NCI-H1694 treated with DMSO at 0.1 percent for 48 hours (cell line): ENCODE measurements around the gene TDRKH.

ENCODE experiments used
- DNase-seq: peaks from one replicate; lab custom pipeline; 2025; lab: John Stamatoyannopoulos, UW

The TDRKH gene

DNA sequence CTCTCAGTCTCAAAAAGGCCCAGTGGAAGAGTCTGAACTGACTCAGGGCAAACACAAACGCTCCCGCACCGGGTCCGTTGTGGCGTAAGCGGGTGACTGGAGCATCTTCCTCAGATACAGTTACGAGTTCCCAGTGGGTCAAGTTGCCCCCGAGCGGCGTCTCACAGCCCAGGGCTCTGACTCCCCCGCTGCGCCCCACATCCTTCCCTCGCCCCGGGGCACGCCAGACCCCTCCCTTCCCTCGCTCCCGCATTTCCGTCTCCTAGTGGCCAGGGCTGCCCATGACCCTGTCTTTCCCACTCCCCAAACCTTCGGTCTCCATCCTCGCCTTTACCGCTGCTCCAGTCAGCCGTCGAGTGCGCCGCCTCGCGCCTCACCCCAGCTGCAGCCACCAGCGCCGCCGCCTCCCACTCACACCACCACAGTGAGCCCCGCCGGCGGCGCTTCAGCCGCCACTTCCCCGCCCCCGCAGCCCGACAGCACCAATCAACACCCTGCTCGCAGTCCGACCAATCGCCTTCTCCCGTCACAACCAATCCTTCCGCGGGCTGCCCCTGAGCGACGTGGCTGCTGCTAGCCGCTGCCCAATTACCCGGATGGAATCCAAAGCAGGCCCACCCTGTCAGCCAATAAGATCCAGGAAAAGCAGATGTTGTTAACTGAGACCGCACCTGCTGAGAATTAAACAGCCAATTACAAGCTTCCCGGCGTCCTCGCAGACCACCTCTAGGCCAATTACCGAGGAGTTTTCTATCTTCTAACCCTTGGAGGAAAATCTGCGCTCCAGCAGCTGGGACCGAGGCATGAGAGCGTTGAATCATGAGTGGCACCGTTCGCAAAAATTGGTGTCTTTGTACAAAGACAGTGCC is at the start of gene TDRKH:
Gene TDRKH, minus strand, starts transcription at position 430 of the 869 bp plus-strand sequence. CDS start 7,478 bp downstream, outside the sequence.
- peak; percentile 100 for DNase-seq

DNA sequence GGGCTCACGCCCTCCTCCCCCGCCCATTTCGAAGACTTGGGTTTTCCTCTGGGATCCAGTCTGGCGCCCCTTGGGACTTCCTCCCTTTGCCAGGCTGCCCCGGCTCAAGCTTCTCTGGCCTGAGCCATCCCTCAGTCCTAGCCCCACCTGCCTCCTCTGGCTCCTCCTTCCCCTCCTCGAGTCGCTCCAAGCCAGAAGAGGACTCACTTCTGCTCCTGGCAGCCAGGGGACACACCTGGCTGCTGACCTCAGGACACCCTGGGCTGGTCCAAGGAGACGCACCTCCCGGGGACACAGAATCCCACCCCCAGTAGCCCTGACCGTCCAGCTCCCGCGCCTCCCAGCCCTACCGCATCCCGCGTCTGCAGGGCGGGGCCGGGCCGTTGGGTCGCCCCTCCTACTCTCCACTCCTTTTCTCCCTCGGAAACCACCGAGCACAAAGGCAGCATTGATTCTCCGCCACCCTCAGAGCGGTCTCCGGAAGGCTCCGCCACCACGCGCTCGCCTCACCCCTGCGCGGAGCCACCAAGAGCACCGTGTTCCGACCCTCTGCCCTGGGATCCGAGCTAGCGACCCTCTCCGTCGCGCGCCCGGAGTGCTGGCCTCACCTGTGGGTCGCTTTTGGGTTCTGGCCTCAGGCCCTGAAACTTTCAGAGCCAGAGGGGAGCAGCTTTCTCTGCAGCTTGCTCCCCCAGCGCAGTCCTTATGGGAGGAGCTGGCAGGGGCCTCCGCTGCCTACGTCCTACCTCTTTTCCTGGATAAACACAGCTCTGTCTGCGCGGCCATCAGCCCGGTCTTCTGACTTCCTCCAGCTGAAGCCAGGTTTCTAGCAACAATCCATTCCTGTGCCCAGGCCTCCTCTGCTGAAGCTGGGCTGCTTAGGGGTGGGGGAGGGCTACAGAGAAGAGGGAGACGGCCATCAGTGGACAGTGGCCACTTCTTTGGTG is 49.4 kb upstream of the TDRKH start, which contains the start of gene C2CD4D:
Gene C2CD4D, minus strand, starts transcription at position 364 of the 947 bp plus-strand sequence. CDS start 831 bp downstream, outside the sequence.
- DNase-seq, result no peak

GRCh38 chr1:151839082-151839412 is 48.7 kb upstream of the TDRKH start:
- DNase-seq, result no peak

DNA sequence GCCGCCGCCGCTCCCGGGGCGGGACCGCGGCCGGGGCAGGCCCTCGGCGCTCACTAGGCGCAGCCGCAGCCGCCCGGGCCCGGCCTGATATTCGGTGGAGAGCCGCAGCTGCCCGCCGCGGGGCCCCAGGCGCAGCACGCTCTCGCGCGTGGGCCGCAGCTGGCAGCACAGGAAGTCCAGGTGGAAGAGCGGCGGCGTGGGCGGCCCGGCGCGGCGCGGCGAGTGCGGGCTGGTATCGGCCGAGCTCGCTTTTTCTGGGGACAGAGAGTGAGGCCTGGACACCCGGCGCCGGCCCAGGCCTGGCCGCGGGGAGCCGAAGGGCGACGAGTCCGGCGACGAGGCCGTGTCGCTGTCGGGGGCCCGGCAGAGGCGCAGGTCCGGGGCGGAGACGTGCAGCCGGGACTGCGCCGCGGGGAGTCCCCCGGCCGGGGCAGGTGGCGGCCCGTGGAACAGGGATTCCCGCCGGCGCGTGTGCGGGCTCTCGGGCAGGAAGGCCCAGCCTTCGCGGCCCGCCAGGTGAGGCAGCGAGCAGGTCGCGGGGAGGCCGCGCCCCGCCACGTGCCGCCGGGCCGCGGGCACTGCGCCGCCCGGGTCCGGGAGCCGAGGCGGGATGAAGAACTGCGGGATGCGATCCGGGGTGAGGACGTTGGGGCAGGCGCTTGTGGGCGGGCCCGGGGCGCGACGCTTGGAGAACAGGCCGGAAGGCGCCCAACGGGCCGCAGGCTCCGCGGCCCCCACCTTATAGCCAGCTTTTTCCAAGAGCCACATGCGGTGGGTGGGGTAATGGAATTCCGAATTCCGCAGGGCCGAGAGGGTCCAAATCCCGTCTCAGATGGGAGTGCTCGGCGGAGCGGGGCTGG is 48.2 kb upstream of the TDRKH start:
- DNase-seq, result no peak

DNA sequence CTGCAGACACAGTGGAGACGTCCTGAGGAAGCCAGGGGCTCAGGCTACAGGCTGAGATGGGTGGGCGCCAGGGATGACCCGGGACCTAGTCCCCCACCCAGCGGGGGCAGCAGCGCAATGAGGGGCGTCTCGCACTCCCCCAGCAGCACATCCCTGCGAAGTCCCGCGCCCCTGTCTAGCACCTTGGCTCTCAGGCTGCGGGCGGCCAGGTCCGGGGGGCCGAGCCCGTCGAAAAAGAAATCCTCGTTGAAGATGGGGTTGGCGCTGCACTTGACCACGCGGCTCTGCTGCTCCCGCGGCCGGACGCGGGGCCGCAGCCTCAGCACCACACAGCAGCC is 47.6 kb upstream of the TDRKH start:
- no peak for DNase-seq

- no peak for DNase-seq
Measured at GRCh38 chr1:151837197-151837596, 46.9 kb upstream of the TDRKH start.

DNA sequence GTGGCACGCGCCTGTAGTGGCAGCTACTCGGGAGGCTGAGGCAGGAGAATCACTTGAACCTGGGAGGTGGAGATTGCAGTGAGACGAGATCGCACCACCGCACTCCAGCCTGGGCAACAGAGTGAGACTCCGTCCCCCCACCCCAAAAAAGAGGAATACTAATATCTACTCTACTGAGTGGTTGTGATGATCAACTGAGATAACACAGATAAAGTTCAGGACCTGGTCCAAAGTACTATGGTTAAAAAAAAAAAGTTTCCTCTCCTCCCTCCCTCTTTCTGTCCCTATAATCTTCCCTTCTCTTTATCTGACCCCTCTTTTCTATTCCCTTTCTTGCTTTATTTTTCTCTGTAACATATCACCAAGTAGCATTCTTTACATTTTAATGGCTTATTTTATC is 45.3 kb upstream of the TDRKH start:
- DNase-seq, result no peak

DNA sequence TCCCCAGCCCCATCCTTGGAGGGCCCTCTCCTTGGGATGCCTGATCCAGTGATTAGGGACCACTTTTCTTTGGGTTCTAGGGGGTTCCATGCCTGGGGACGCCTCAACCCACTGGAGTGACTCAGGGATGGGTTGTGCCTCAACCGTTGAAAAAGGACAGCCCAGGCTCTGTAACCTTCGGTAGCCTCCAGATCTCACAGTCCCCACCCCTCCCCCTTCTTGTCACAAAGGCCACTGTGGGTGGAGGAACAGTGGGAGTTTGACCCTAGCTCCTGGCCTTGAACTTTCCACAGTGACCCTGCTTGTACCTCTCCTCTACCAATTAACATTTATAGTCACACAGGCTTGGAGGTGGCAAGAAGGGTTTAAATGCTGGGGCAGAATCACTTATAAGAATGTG is 43.9 kb upstream of the TDRKH start:
- DNase-seq, result no peak

DNA sequence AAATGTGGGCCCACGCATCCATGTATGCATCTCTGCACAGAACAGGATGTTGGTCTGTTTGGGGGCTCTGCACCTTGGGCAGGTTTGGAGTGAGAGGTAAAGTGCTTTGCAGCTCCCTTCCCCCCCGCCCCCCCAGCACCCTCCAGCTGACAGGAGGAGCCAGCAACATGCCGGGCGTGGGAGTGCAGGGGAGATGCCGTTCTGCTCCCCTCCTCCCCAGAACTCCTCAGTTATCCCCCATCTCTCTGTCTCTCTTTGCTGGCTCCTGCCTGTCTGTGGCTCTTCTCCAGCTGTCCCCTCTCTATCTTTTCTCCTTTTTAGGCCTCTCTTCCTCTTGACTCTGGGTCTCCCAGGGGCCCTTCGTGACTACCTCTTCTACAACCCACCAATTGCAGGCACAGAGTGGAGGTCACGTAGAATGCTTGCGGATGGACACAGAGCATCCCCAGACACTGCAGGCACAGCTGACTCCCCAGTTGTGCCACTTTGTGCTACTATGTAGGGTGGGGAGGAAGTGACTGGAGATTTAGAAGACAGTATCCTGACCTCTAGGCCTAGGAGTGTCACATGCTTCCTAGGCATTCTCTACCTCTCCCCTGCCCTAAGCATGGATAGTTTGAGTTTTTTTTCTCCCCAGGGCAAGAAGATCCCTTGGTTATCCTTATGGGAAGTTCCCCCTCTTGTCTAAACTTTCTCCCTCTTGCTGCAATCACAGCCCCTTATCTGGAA is 43.0 kb upstream of the TDRKH start:
- no peak for DNase-seq

DNA sequence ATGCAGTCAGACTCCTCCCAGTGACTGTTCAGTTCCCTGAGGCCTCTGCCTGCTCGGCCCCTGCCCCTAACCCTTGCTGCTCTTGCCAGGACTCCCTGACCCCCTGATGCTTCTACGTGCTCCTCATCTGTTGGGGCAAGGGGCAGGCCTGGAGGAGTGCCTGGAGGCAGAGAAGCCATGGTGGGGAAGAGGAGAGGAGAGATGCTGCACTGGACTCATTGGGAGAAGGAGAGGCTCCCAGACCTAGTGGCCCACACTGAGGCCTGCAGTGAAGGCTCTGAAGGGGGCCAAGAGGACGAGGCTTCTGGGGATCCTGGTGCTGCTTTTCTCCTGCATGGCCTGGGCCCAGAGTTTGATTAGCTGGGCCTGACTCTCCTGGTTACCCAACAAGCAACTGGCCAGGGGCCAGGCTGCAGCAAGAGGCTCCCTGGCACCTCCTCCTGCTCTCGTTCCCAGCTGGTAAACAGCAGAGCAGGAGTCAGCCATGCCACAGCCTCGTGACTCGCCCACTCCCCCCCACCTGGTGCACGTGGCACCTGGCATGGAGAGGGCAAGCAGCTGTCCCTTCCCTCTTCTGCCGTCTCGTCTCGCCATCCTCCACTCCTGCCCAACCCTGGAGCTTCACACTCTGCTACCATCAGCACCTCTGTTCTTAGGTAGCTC is 42.1 kb upstream of the TDRKH start:
- DNase-seq, result peak; percentile 3

- DNase-seq, result no peak
Measured at GRCh38 chr1:151831605-151832004, 41.3 kb upstream of the TDRKH start, which contains the start of gene RORC. Gene RORC (minus strand): TSS chr1:151831802. CDS start chr1:151831764, 38 bp downstream.

DNA sequence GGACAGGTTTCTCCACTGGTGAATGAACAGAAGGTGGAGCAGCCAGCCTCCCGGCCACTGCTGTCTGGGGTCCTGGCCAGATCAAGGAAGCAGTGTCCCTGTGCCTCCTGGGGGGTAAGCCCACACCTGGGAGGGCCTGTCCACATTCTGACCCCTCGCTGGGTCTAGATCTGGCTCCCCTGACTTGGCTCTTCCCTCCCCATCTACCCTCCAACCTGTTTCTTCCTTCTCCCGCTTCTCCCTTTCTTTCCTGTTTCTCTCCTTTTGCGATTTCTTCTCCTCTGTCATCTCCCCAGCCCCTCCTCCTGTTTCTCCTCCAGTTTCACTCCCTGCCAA is 40.9 kb upstream of the TDRKH start:
- no peak for DNase-seq

DNA sequence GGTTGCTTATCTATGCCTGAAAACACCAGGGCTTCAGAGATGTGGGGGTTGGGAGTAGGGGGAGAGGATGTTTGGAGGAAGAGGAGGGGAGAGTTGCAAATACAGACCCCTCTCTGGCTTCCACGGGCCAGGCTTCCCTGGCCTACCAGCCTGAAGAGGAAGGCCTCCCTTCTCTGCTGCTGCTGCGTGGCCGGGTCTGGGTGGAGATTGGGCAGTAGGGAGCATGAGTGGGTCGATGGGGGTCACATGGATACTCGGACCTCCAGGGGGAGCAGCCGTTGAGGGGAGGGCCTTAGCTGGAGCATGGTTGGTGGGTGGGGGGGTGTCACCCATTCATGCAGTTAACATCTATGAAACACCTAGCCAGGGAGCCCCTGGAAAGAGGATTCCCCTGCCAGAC is 39.8 kb upstream of the TDRKH start:
- DNase-seq, result no peak

GRCh38 chr1:151829352-151830046 is 39.2 kb upstream of the TDRKH start:
- no peak for DNase-seq

DNA sequence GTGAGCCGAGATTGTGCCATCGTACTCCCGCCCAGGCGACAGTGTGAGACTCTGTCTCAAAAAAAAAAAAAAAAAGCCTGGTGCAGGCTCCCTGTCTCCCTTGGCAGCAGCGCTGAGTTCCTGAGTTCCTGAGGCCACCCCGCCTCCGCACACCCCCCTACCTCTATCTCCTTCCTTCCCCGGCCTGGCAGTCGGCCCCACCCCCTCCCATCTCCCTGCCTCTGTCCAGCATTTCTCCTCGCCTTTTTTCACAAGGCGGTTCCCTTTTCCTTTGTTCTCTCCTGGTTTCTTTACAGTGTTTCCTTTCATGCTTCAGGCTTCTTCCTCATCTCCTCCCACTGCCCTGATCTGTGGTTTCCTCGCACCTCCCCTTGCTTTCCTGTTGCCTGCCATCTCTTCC is 38.6 kb upstream of the TDRKH start:
- DNase-seq, result no peak

- no peak for DNase-seq
Measured at GRCh38 chr1:151827853-151828252, 37.6 kb upstream of the TDRKH start.

DNA sequence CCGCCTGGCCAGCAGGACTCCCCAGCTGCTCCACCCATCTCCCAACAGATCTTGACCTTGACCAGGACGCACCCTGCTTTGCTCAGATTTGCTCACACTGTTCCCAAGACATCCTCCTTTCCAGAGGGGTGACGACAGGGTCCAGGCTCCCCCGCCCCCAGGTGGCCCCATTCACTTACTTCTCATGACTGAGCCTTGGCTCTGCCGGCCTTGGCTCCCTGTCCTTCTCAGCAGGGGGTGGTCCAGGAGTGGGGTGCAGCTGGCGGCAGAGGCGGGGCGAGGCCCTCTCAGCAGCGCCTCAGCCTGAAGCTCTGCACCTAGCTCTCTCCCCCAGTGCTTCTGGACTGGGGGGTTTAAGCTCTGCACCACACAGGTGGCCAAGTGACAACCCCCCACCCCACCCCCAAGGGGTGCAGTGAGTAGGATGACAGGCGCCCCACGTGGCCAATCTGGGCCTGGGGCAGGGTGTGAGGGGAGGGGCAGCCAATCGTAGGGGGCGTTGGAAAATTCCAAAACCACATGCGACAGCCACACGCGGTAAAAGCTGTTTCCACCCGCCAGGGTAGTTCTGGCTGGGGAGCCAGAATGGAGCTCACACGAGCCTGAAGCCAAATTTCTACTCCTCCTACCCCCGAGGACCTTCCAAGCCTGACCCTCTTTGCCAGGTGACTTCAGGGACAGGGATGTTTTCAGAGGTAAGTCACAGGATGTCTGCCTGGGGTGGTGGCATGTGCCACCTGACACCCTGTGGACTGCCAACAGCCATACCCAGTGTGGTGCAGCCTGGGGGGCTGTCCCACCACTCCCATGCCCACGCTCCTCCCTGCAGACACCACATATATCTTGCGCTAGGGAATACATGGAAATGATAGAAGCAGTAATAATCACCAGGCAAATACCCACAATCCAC is 35.7 kb upstream of the TDRKH start:
- DNase-seq, result no peak

DNA sequence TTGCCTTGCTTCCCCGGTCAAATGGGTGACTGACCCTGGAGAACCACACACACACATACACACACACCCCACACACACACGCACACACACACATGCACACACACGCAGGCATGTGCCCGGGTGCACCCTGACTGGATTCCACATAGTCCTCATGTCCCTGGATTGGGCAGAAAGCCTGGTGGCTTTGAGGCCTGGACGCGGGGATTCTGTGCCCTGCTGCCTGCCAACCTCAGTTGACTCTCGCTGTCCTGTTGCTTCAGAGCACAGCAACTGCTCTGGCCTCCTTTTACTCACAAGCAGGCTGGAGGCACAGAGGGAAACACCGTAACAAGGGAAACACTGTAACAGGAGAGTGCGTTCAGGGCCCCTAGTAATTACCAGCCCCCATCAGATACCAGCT is 34.9 kb upstream of the TDRKH start:
- no peak for DNase-seq

GRCh38 chr1:151823175-151823574 is 32.9 kb upstream of the TDRKH start:
- DNase-seq, result no peak
